SU-DHL-6 (cell line): ENCODE data around the gene TARBP1.

Experiments used
- H2AFZ ChIP-seq: fragments of 200-600 bp; sonication (generic); 2 replicates; pipeline ENCODE4 v1.6.1; 2014; ENCODE audit warnings: low read depth, mild to moderate bottlenecking, moderate library complexity, mixed read lengths, antibody characterized with exemption, low read length; ENCODE audit not compliant: severe bottlenecking
- H3F3A ChIP-seq: fragments of 200-600 bp; shearing (Covaris generic); 2 replicates; pipeline ENCODE4 v1.6.0; 2016; ENCODE audit warnings: antibody characterized with exemption, mild to moderate bottlenecking; ENCODE audit not compliant: insufficient read depth
- H3K27ac ChIP-seq: fragments of 200-600 bp; sonication (generic); 2 replicates; pipeline ENCODE4 v1.5.1; 2016; ENCODE audit warnings: low read depth, mild to moderate bottlenecking, low read length, moderate library complexity, mixed read lengths
- H3K27me3 ChIP-seq: fragments of 200-600 bp; sonication (generic), shearing (Covaris generic); 2 replicates; pipeline ENCODE4 v1.6.0; 2014; ENCODE audit warnings: mild to moderate bottlenecking, low read length
- H3K36me3 ChIP-seq: fragments of 200-600 bp; sonication (generic); 2 replicates; pipeline ENCODE4 v1.6.1; 2014; ENCODE audit warnings: mild to moderate bottlenecking, low read length, mixed read lengths
- H3K4me2 ChIP-seq: fragments of 300-600, 200-600 bp; shearing (Covaris generic), sonication (generic); 2 replicates; pipeline ENCODE4 v1.6.0; 2014; ENCODE audit warnings: low read length, low read depth, mild to moderate bottlenecking; ENCODE audit not compliant: poor library complexity, severe bottlenecking
- H3K4me3 ChIP-seq: fragments of 200-600 bp; sonication (generic); 2 replicates; pipeline ENCODE4 v1.5.1; 2014; ENCODE audit warnings: antibody characterized with exemption, low read length, mild to moderate bottlenecking, mixed read lengths; ENCODE audit not compliant: insufficient read depth, poor library complexity, severe bottlenecking
- H3K79me2 ChIP-seq: fragments of 200-600 bp; sonication (generic); 2 replicates; pipeline ENCODE4 v1.6.1; 2014; ENCODE audit warnings: mild to moderate bottlenecking, low read length, moderate library complexity; ENCODE audit not compliant: insufficient read depth
- H3K9ac ChIP-seq: fragments of 200-600 bp; sonication (generic); 2 replicates; pipeline ENCODE4 v1.7.0; 2014; ENCODE audit warnings: mild to moderate bottlenecking, low read length
- H3K9me2 ChIP-seq: fragments of 200-600 bp; sonication (generic); replicated peaks from 2 replicates; pipeline ENCODE4 v1.6.1; 2014; ENCODE audit warnings: low read length; ENCODE audit not compliant: insufficient read depth
- H3K9me3 ChIP-seq: fragments of 200-600 bp; sonication (generic); 2 replicates; pipeline ENCODE4 v1.6.1; 2014; ENCODE audit warnings: low read length, mixed read lengths; ENCODE audit not compliant: insufficient read depth
- H4K20me1 ChIP-seq: fragments of 200-600 bp; sonication (generic); 2 replicates; pipeline ENCODE4 v1.6.1; 2014; ENCODE audit warnings: low read depth, mild to moderate bottlenecking, antibody characterized with exemption, low read length, moderate library complexity, mixed read lengths
- EZH2phosphoT487 ChIP-seq: fragments of 200-600 bp; sonication (generic), shearing (Covaris generic); conservative IDR thresholded peaks from 2 replicates; pipeline ENCODE4 v1.6.1; 2018; ENCODE audit warnings: mild to moderate bottlenecking, antibody characterized with exemption, low read length, moderate library complexity, mixed read lengths
- TF ChIP-seq, protein P1 (sequence below): fragments of 200-600 bp; sonication (generic); IDR thresholded peaks from one replicate; pipeline ENCODE4 v1.5.1; 2017; ENCODE audit warnings: antibody characterized with exemption, mild to moderate bottlenecking, low read length, moderate library complexity; ENCODE audit not compliant: insufficient read depth, poor library complexity, severe bottlenecking

The TARBP1 gene

GRCh38 chr1:234393190-234393589 is 85.8 kb downstream of the TARBP1 start:
- no peaks in the 10 kb centered on the region for H3K9me2 ChIP-seq
- peaks cover 9% of the 10 kb centered on the region; the same call in 1 of the 2 replicates for H3K36me3 ChIP-seq

DNA sequence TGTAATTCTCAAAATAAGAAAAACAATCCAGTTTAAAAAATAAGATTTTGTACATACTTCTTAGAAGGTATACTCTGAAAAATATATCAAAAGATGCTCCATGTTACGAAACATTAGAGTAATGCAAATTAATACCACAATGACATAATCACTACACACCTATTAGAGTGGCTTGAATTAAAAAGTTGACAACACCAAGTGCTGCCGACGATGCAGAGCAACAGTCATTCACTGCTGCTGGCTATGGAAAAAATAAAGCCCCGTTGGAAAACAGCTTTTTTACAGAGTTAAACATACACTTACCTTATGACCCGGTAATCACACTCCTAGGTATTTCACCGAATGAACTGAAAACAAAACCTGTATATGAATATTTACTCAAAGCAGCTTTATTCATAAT is 90.9 kb downstream of the TARBP1 start:
- Histone ChIP-seq H2AFZ (no peak overlapping the region), H3K9me3 (no peaks in the 10 kb centered on the region), H3K27ac (no peak overlapping the region), H4K20me1 (no peaks in the 10 kb centered on the region), H3K4me2 (no peak overlapping the region), H3K79me2 (no peaks in the 10 kb centered on the region), H3K4me3 (no peak overlapping the region), H3K9ac (no peak overlapping the region), H3K9me2 (no peaks in the 10 kb centered on the region), H3K36me3 (peaks cover 18% of the 10 kb centered on the region), H3K27me3 (no peaks in the 10 kb centered on the region), H3F3A (0 out of 2 replicates have a peak, but pooled peaks cover 4% of the 10 kb centered on the region)
- TF ChIP-seq EZH2phosphoT487 = no peak
- TF ChIP-seq, protein P1, sequence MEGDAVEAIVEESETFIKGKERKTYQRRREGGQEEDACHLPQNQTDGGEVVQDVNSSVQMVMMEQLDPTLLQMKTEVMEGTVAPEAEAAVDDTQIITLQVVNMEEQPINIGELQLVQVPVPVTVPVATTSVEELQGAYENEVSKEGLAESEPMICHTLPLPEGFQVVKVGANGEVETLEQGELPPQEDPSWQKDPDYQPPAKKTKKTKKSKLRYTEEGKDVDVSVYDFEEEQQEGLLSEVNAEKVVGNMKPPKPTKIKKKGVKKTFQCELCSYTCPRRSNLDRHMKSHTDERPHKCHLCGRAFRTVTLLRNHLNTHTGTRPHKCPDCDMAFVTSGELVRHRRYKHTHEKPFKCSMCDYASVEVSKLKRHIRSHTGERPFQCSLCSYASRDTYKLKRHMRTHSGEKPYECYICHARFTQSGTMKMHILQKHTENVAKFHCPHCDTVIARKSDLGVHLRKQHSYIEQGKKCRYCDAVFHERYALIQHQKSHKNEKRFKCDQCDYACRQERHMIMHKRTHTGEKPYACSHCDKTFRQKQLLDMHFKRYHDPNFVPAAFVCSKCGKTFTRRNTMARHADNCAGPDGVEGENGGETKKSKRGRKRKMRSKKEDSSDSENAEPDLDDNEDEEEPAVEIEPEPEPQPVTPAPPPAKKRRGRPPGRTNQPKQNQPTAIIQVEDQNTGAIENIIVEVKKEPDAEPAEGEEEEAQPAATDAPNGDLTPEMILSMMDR = no peak

More at GRCh38 chr1:234393190-234393589, 85.8 kb downstream of the TARBP1 start:
- Histone ChIP-seq H4K20me1 (no peaks in the 10 kb centered on the region), H3K79me2 (no peaks in the 10 kb centered on the region), H3K27me3 (no peaks in the 10 kb centered on the region), H3K4me2 (no peak overlapping the region), H3K9me3 (no peaks in the 10 kb centered on the region), H3K4me3 (no peak overlapping the region), H3K27ac (no peak overlapping the region), H3F3A (no peaks in the 10 kb centered on the region; the same call in 1 of the 2 replicates), H2AFZ (no peak overlapping the region), H3K9ac (no peak overlapping the region)
- no peak for TF ChIP-seq EZH2phosphoT487
- TF ChIP-seq, protein P1 = no peak

- Histone ChIP-seq H3K36me3 (peaks cover 12% of the 10 kb centered on the region), H3K4me3 (no peak overlapping the region)
Observed at GRCh38 chr1:234386122-234386521, 92.9 kb downstream of the TARBP1 start.

More at GRCh38 chr1:234386122-234386521, 92.9 kb downstream of the TARBP1 start:
- no peak overlapping the region for H2AFZ ChIP-seq
- H3K27ac ChIP-seq = no peak overlapping the region
- no peak for TF ChIP-seq EZH2phosphoT487
- TF ChIP-seq, protein P1 = no peak
- H3K79me2 ChIP-seq = no peaks in the 10 kb centered on the region
- no peak overlapping the region for H3K9ac ChIP-seq
- no peaks in the 10 kb centered on the region for H3K27me3 ChIP-seq
- H4K20me1 ChIP-seq = no peaks in the 10 kb centered on the region
- no peaks in the 10 kb centered on the region for H3K9me3 ChIP-seq
- 0 out of 2 replicates have a peak, but pooled peaks cover 4% of the 10 kb centered on the region for H3F3A ChIP-seq
- no peak overlapping the region for H3K4me2 ChIP-seq
- no peaks in the 10 kb centered on the region for H3K9me2 ChIP-seq
